Mesendoderm (in vitro differentiated cells): ENCODE data around the gene SLCO2A1.

ENCODE experiments used
- DNase-seq: peaks from one replicate; pipeline ENCODE4 v3.0.0; 2013
- H2AK5ac ChIP-seq: 2 replicates; pipeline ENCODE4 v1.6.1; 2013; ENCODE audit warnings: low read length, inconsistent platforms
- H2BK120ac ChIP-seq: 2 replicates; pipeline ENCODE4 v1.6.1; 2013; ENCODE audit warnings: low read depth, mild to moderate bottlenecking, low read length, moderate library complexity, mixed read lengths
- H2BK15ac ChIP-seq: replicated peaks from 2 replicates; pipeline ENCODE4 v1.6.1; 2013; ENCODE audit warnings: low read depth, mild to moderate bottlenecking, moderate library complexity
- H2BK5ac ChIP-seq: 2 replicates; pipeline ENCODE4 v1.6.1; 2013; ENCODE audit warnings: low read length, inconsistent platforms
- H3K18ac ChIP-seq: 2 replicates; pipeline ENCODE4 v1.6.1; 2013; ENCODE audit warnings: mild to moderate bottlenecking, low read length, mixed read lengths
- H3K23ac ChIP-seq: one replicate; pipeline ENCODE4 v1.6.1; 2013; ENCODE audit warnings: low read length
- H3K27ac ChIP-seq: 2 replicates; pipeline ENCODE4 v1.5.1; 2013; ENCODE audit warnings: low read depth, mild to moderate bottlenecking, inconsistent platforms, low read length, moderate library complexity
- H3K27me3 ChIP-seq: 2 replicates; pipeline ENCODE4 v1.6.1; 2013; ENCODE audit warnings: low read length, control low read depth, mild to moderate bottlenecking, inconsistent platforms; ENCODE audit not compliant: insufficient read depth, poor library complexity
- H3K36me3 ChIP-seq: 2 replicates; pipeline ENCODE4 v1.6.1; 2013; ENCODE audit warnings: low read length, inconsistent platforms; ENCODE audit not compliant: control insufficient read depth, insufficient read depth
- H3K4ac ChIP-seq: one replicate; pipeline ENCODE4 v1.6.1; 2013; ENCODE audit warnings: low read depth, mild to moderate bottlenecking, low read length, moderate library complexity
- H3K4me1 ChIP-seq: 2 replicates; pipeline ENCODE4 v1.6.1; 2013; ENCODE audit warnings: low read depth, low read length, inconsistent platforms; ENCODE audit not compliant: control insufficient read depth
- H3K4me2 ChIP-seq: 2 replicates; pipeline ENCODE4 v1.6.1; 2013; ENCODE audit warnings: low read length
- H3K4me3 ChIP-seq: 2 replicates; pipeline ENCODE4 v1.5.1; 2013; ENCODE audit warnings: mild to moderate bottlenecking, low read length
- H3K56ac ChIP-seq: one replicate; pipeline ENCODE4 v1.6.1; 2013; ENCODE audit warnings: low read length
- H3K79me1 ChIP-seq: 2 replicates; pipeline ENCODE4 v1.6.1; 2013; ENCODE audit warnings: low read length, inconsistent platforms
- H3K79me2 ChIP-seq: 2 replicates; pipeline ENCODE4 v1.6.1; 2013; ENCODE audit warnings: mild to moderate bottlenecking, low read length; ENCODE audit not compliant: control insufficient read depth, insufficient read depth
- H3K9ac ChIP-seq: 2 replicates; pipeline ENCODE4 v1.6.1; 2013; ENCODE audit warnings: low read length, inconsistent platforms
- H4K5ac ChIP-seq: one replicate; pipeline ENCODE4 v1.6.1; 2013; ENCODE audit warnings: low read length
- H4K8ac ChIP-seq: one replicate; pipeline ENCODE4 v1.6.1; 2013; ENCODE audit warnings: low read depth, mild to moderate bottlenecking, control low read depth, low read length, moderate library complexity
- WGBS: extraction: QIAGEN DNeasy Blood & Tissue Kit; methylation state at CpG from one replicate; pipeline ENCODE4 v1.1.7; 2013; ENCODE audit warnings: low lambda C conversion rate, missing lambda C conversion rate; ENCODE audit not compliant: insufficient coverage; ENCODE audit errors: extremely low coverage; 5-methylcytosine and 5-hydroxymethylcytosine counted together

The SLCO2A1 gene

GRCh38 chr3:133943031-133943535, 86.6 kb downstream of the SLCO2A1 start:
- H3K79me1 ChIP-seq = no peaks in the 10 kb centered on the region
- H2AK5ac ChIP-seq = no peak overlapping the region
- no peaks in the 10 kb centered on the region for H3K79me2 ChIP-seq
- H3K56ac ChIP-seq = no peak overlapping the region
- no CpG with 5 or more reads among the region's 2 CpGs for WGBS
- H3K4me1 ChIP-seq = no peaks in the 10 kb centered on the region
- no peak overlapping the region for H4K5ac ChIP-seq
- no peak for DNase-seq
- H2BK15ac ChIP-seq = no peak overlapping the region
- H3K4me2 ChIP-seq = no peak overlapping the region
- H3K4me3 ChIP-seq = no peak overlapping the region
- no peak overlapping the region for H3K18ac ChIP-seq
- no peak overlapping the region for H3K27ac ChIP-seq
- no peak overlapping the region for H2BK120ac ChIP-seq
- no peak overlapping the region for H2BK5ac ChIP-seq
- no peaks in the 10 kb centered on the region for H3K27me3 ChIP-seq
- H3K4ac ChIP-seq = no peak overlapping the region
- H3K36me3 ChIP-seq = peaks cover 12% of the 10 kb centered on the region
- H3K9ac ChIP-seq = no peak overlapping the region
- no peak overlapping the region for H4K8ac ChIP-seq
- H3K23ac ChIP-seq = no peak overlapping the region

GRCh38 chr3:133941415-133941821, 88.3 kb downstream of the SLCO2A1 start:
- no peaks in the 10 kb centered on the region for H3K27me3 ChIP-seq
- no peak overlapping the region for H4K8ac ChIP-seq
- no peak overlapping the region for H3K56ac ChIP-seq
- no peak overlapping the region for H2BK15ac ChIP-seq
- H4K5ac ChIP-seq = no peak overlapping the region
- no CpG with 5 or more reads among the region's 7 CpGs for WGBS
- H3K4me2 ChIP-seq = no peak overlapping the region
- H3K79me2 ChIP-seq = no peaks in the 10 kb centered on the region
- no peak overlapping the region for H2BK5ac ChIP-seq
- no peak overlapping the region for H3K4me3 ChIP-seq
- no peak overlapping the region for H2BK120ac ChIP-seq
- H3K18ac ChIP-seq = no peak overlapping the region
- peaks cover 13% of the 10 kb centered on the region for H3K36me3 ChIP-seq
- no peak overlapping the region for H3K27ac ChIP-seq
- DNase-seq = no peak
- no peak overlapping the region for H3K9ac ChIP-seq
- H3K4me1 ChIP-seq = no peaks in the 10 kb centered on the region
- no peak overlapping the region for H3K23ac ChIP-seq
- H2AK5ac ChIP-seq = no peak overlapping the region
- no peaks in the 10 kb centered on the region for H3K79me1 ChIP-seq
- H3K4ac ChIP-seq = no peak overlapping the region

- H3K36me3 ChIP-seq = peaks cover 11% of the 10 kb centered on the region
- H3K79me1 ChIP-seq = no peaks in the 10 kb centered on the region
- no peak overlapping the region for H4K5ac ChIP-seq
- no peaks in the 10 kb centered on the region for H3K79me2 ChIP-seq
- H3K27me3 ChIP-seq = no peaks in the 10 kb centered on the region
- H2BK5ac ChIP-seq = no peak overlapping the region
- DNase-seq = no peak
- no peak overlapping the region for H4K8ac ChIP-seq
- no peaks in the 10 kb centered on the region for H3K4me1 ChIP-seq
- no peak overlapping the region for H3K23ac ChIP-seq
- no peak overlapping the region for H3K4me2 ChIP-seq
- H3K27ac ChIP-seq = no peak overlapping the region
- H3K56ac ChIP-seq = no peak overlapping the region
- H3K18ac ChIP-seq = no peak overlapping the region
- no CpG with 5 or more reads among the region's 10 CpGs for WGBS
- no peak overlapping the region for H2BK15ac ChIP-seq
- no peak overlapping the region for H2BK120ac ChIP-seq
- H3K4me3 ChIP-seq = no peak overlapping the region
- H3K9ac ChIP-seq = no peak overlapping the region
- H2AK5ac ChIP-seq = no peak overlapping the region
- no peak overlapping the region for H3K4ac ChIP-seq
Measured at GRCh38 chr3:133940536-133940935, 89.2 kb downstream of the SLCO2A1 start.

- no peak overlapping the region for H3K23ac ChIP-seq
- H2AK5ac ChIP-seq = no peak overlapping the region
- H3K4ac ChIP-seq = no peak overlapping the region
- H2BK5ac ChIP-seq = no peak overlapping the region
- H3K36me3 ChIP-seq = peaks cover 9% of the 10 kb centered on the region
- no peak overlapping the region for H3K9ac ChIP-seq
- no peaks in the 10 kb centered on the region for H3K79me2 ChIP-seq
- no CpG with 5 or more reads among the region's 1 CpG for WGBS
- H3K27me3 ChIP-seq = no peaks in the 10 kb centered on the region
- H2BK15ac ChIP-seq = no peak overlapping the region
- H3K18ac ChIP-seq = no peak overlapping the region
- H3K79me1 ChIP-seq = no peaks in the 10 kb centered on the region
- H3K4me3 ChIP-seq = no peak overlapping the region
- DNase-seq = no peak
- no peak overlapping the region for H4K8ac ChIP-seq
- no peak overlapping the region for H2BK120ac ChIP-seq
- no peak overlapping the region for H3K27ac ChIP-seq
- H4K5ac ChIP-seq = no peak overlapping the region
- H3K56ac ChIP-seq = no peak overlapping the region
- H3K4me1 ChIP-seq = no peaks in the 10 kb centered on the region
- no peak overlapping the region for H3K4me2 ChIP-seq
Measured at GRCh38 chr3:133939463-133939835, 90.3 kb downstream of the SLCO2A1 start.

- Histone ChIP-seq H3K56ac (no peak overlapping the region), H3K23ac (no peak overlapping the region), H3K79me1 (no peaks in the 10 kb centered on the region), H3K79me2 (no peaks in the 10 kb centered on the region), H4K8ac (no peak overlapping the region), H3K4me1 (no peaks in the 10 kb centered on the region), H3K18ac (no peak overlapping the region), H4K5ac (no peak overlapping the region), H2BK120ac (no peak overlapping the region), H3K9ac (no peak overlapping the region), H3K36me3 (peaks cover 7% of the 10 kb centered on the region), H3K4me3 (no peak overlapping the region), H2BK15ac (no peak overlapping the region), H3K4ac (no peak overlapping the region), H3K27me3 (no peaks in the 10 kb centered on the region), H2BK5ac (no peak overlapping the region), H3K27ac (no peak overlapping the region), H2AK5ac (no peak overlapping the region), H3K4me2 (no peak overlapping the region)
- no peak for DNase-seq
- no CpG with 5 or more reads among the region's 2 CpGs for whole genome bisulfite sequencing
Measured at GRCh38 chr3:133938770-133939462, 90.8 kb downstream of the SLCO2A1 start.
